Measurements from ENCODE around the gene OR10K1. TPM values are rescaled to one million over a fixed set of nuclear protein-coding genes. Genes with fewer than 3 reads are reported as not detected.

The OR10K1 gene
- total RNA-seq, 3 donors from 2014 or later: not detected

DNA sequence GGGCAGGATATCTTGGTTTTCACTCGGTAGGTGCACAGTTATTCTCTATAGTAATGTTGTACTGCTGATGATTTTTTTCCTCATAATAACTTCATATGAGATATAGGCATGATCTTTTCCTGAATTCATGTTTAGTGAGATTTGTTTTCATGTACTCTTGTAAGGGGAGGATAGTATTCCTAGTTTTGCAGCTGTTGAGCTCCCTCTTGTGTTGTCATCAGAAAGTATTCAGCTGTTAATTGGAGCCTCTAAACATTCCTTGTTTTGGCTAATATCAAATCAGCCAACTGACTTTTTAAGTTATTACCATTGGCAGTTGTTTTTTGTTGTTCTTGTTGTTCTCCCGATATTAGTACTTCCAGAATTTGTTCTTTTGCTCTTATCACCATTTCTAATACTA lies 34.7 kb downstream of the OR10K1 start:
- no peak overlapping the region for H3K4me3 ChIP-seq
- ATAC-seq (no peak), DNase-seq (no peak)
- TF ChIP-seq, protein P1, sequence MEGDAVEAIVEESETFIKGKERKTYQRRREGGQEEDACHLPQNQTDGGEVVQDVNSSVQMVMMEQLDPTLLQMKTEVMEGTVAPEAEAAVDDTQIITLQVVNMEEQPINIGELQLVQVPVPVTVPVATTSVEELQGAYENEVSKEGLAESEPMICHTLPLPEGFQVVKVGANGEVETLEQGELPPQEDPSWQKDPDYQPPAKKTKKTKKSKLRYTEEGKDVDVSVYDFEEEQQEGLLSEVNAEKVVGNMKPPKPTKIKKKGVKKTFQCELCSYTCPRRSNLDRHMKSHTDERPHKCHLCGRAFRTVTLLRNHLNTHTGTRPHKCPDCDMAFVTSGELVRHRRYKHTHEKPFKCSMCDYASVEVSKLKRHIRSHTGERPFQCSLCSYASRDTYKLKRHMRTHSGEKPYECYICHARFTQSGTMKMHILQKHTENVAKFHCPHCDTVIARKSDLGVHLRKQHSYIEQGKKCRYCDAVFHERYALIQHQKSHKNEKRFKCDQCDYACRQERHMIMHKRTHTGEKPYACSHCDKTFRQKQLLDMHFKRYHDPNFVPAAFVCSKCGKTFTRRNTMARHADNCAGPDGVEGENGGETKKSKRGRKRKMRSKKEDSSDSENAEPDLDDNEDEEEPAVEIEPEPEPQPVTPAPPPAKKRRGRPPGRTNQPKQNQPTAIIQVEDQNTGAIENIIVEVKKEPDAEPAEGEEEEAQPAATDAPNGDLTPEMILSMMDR (IDR thresholded peaks at IDR 0.05): no peak
- no peaks in the 10 kb centered on the region for H3K9me3 ChIP-seq
- no peaks in the 10 kb centered on the region for H3K4me1 ChIP-seq (ENCODE audit: low read depth)
- intact Hi-C loops (cut with DNase I, micrococcal nuclease): no loop called here
- H3K36me3 ChIP-seq (ENCODE audit: low read depth): no peaks in the 10 kb centered on the region

DNA sequence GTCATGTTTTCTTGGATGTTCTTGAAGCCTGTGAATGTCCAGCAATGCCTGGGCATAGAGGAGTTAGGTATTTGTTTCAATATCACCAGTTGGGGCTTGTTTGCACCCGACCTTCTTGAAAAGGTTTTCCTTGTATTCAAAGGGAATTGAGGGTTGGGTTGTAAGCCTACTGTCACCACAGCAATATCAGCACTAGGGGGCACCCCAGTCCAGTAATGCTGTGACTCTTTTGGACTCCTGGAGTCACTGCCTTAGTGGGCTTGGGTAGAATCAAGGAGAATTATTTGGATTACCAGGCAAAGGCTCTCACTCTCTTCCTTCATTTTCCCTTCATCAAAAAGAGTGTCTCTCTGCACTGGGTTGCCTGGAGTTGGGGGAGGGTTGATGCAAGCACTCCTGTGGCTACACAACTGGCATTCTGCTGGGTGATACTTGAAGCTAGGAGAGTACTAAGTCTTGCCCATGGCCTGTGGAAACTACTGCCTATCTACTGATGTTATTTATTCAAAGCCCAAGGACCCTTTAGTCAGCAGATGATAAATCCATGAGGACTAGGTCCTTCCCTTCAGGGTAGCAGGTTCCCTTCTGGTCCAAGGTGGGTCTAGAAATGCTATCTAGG lies 44.8 kb downstream of the OR10K1 start:
- H3K4me1 ChIP-seq (ENCODE audit: low read depth): no peaks in the 10 kb centered on the region
- DNase-seq: peak in 1 of 3 donors; percentile 47
- H3K36me3 ChIP-seq (ENCODE audit: low read depth): no peaks in the 10 kb centered on the region
- ATAC-seq: no peak
- TF ChIP-seq, protein P1 (IDR thresholded peaks at IDR 0.05): no peak
- no peaks in the 10 kb centered on the region for H3K9me3 ChIP-seq
- no peak overlapping the region for H3K4me3 ChIP-seq
- intact Hi-C loops (cut with DNase I, micrococcal nuclease): no loop called here

DNA sequence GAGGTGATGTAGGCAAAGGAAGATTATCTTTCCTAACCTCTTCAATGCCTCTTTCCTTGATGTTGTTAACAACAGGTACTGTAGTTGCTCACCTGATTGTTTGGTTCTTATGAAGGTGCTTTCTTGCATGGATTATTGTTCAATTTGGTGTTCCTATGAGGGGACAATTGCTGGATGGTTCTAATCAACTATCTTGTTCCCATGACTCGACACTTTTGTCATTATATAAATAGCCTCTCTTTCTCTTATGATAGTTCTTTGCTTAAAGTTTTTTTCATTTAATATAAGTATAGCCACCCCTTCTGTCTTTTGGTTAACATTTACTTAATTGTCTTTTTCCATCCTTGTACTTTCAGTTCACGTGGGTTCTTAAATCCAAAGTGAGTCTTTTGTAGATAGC lies 45.9 kb downstream of the OR10K1 start:
- TF ChIP-seq, protein P1 (IDR thresholded peaks at IDR 0.05): no peak
- no peaks in the 10 kb centered on the region for H3K9me3 ChIP-seq
- H3K4me1 ChIP-seq (ENCODE audit: low read depth): no peaks in the 10 kb centered on the region
- no peak for DNase-seq
- no peak overlapping the region for H3K4me3 ChIP-seq
- H3K36me3 ChIP-seq (ENCODE audit: low read depth): no peaks in the 10 kb centered on the region
- intact Hi-C loops (cut with DNase I, micrococcal nuclease): no loop called here
- no peak for ATAC-seq

- ATAC-seq (no peak), DNase-seq (no peak)
- Histone ChIP-seq H3K4me1 (ENCODE audit: low read depth) (no peaks in the 10 kb centered on the region), H3K9me3 (no peaks in the 10 kb centered on the region), H3K36me3 (ENCODE audit: low read depth) (no peaks in the 10 kb centered on the region), H3K4me3 (no peak overlapping the region)
- TF ChIP-seq, protein P1 (IDR thresholded peaks at IDR 0.05): no peak
- intact Hi-C loops (cut with DNase I, micrococcal nuclease): no loop called here
Measured at GRCh38 chr1:158509471-158510156, 48.0 kb downstream of the OR10K1 start.

DNA sequence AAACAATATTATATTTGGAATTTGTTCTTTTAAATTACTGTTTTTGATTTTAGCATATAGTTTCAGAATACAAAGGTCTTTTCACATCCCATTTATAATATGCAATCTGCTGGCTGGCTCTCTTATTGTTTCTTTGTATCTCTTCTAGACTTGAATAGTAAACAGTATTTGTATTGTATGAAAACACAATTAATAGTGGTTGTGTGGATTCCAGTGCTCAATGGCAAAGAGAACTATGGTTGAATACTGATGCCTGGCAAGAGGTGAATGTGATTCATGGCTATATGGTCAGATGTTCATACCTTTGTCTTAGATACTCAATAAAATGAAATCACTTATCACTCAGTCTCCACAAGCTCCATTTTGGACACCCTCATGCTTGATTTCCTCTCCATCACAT lies 55.3 kb downstream of the OR10K1 start:
- no peak for ATAC-seq
- intact Hi-C loops (cut with DNase I, micrococcal nuclease): no loop called here
- H3K9me3 ChIP-seq: no peaks in the 10 kb centered on the region

More for the DNA sequence above, 55.3 kb downstream of the OR10K1 start:
- Histone ChIP-seq H3K4me1 (ENCODE audit: low read depth) (no peaks in the 10 kb centered on the region), H3K36me3 (ENCODE audit: low read depth) (no peaks in the 10 kb centered on the region), H3K4me3 (no peak overlapping the region)
- no peak for DNase-seq
- TF ChIP-seq, protein P1 (IDR thresholded peaks at IDR 0.05): no peak

Other genes with a start within 250 kb of the OR10K1 start
- gene CD1A, start 207.4 kb upstream of the OR10K1 start, total RNA-seq: not detected
- 1 to 10 TPM in 1 of 3 donors, under 1 TPM in 2; 0.43 to 1.1 (median 0.47) TPM for gene CD1C, start 171.9 kb upstream of the OR10K1 start, total RNA-seq
- not detected for gene CD1B, start 130.3 kb upstream of the OR10K1 start, total RNA-seq
- gene CD1E, start 107.9 kb upstream of the OR10K1 start, total RNA-seq: not detected
- gene OR10T2, start 62.4 kb upstream of the OR10K1 start, total RNA-seq: not detected
- gene OR10K2, start 35.6 kb upstream of the OR10K1 start, total RNA-seq: not detected
- not detected for gene OR10R2, start 10.4 kb downstream of the OR10K1 start, total RNA-seq
- not detected for gene OR6Y1, start 92.6 kb downstream of the OR10K1 start, total RNA-seq
- gene OR6P1, start 108.7 kb downstream of the OR10K1 start, total RNA-seq: not detected
- not detected for gene OR10X1, start 118.1 kb downstream of the OR10K1 start, total RNA-seq
- gene OR10Z1, start 143.4 kb downstream of the OR10K1 start, total RNA-seq: not detected
- gene SPTA1, start 224.9 kb downstream of the OR10K1 start, total RNA-seq: under 1 TPM in 2 of 3 donors, not detected in 1; 0.24 to 0.41 TPM
- gene OR6K2, start 238.8 kb downstream of the OR10K1 start, total RNA-seq: not detected

Measured in mucosa of descending colon (tissue), 3 donors.